WI38 (cell line): Measurements from ENCODE around the gene TRIB2.

Source experiments
- H3K4me3 ChIP-seq: 2 replicates; pipeline ENCODE4 v1.5.1; 2011; ENCODE audit warnings: low read depth, mild to moderate bottlenecking, control low read depth, low read length
- CTCF ChIP-seq: IDR thresholded peaks from 2 replicates; pipeline ENCODE4 v1.5.1; 2012; ENCODE audit warnings: low read depth, mild to moderate bottlenecking, control low read depth, low read length

Gene TRIB2

GRCh38 chr2:12755384-12755783 is 38.6 kb downstream of the TRIB2 start:
- H3K4me3 ChIP-seq, result no peak overlapping the region
- no peak for TF ChIP-seq CTCF

- no peak for TF ChIP-seq CTCF
- H3K4me3 ChIP-seq, result no peak overlapping the region
Observed at GRCh38 chr2:12759248-12759647, 42.5 kb downstream of the TRIB2 start.

DNA sequence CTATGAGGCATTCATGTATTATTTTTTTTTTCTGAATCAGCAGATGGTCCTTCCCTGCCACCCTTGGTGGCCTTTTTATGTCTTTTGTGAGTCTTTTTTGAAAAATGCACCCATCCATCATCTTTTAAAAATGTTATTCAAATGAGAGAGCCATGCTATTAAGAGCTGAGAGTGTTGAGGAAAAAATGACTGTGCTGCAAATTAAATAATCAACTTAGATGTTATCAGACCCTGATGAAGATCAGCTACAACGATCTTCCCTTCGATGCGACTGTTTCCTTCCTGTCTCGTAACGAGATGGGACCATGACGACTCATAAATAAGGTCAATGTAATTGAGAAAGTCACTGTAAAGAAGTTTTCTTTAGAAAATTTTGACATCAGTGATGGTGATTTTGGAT is 44.4 kb downstream of the TRIB2 start:
- no peak overlapping the region for H3K4me3 ChIP-seq
- TF ChIP-seq CTCF, result no peak

- TF ChIP-seq CTCF, result no peak
- H3K4me3 ChIP-seq, result no peak overlapping the region
Observed at GRCh38 chr2:12762337-12762736, 45.6 kb downstream of the TRIB2 start.

- no peak for TF ChIP-seq CTCF
- H3K4me3 ChIP-seq, result no peak overlapping the region
Observed at GRCh38 chr2:12762976-12763375, 46.2 kb downstream of the TRIB2 start.

- no peak for TF ChIP-seq CTCF
- no peak overlapping the region for H3K4me3 ChIP-seq
Observed at GRCh38 chr2:12763486-12763885, 46.8 kb downstream of the TRIB2 start.

DNA sequence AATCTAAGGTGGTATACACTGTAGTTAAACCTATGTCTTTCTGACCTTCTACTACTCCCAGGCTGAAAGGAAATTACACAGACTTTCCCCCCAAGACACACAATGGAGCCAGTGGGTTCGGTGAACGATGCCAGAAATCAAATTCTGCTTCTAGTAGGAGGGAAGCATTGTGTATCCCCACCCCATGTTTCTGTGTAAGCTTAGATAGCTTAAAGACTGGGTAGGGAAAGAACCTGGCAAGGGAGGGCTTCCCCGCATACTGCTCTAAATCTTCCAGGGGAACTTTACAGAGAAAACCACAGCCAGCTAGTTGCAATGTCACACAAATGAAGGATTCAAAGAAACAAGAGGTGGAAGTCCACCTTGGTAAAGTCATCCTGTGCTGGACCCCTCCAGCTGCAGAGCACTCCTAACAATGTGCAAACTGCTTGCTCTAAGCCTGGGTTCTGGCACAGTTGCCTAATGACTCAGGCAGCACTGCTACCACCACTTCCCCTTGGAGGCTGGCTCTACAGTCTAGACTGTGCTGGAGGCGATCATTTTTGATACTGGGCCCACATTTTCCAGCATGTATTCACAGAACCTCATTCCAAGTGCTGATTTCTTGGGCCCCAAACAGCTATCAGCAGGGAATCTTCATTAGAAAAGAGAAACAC is 47.5 kb downstream of the TRIB2 start:
- no peak for TF ChIP-seq CTCF
- no peak overlapping the region for H3K4me3 ChIP-seq
